DOHH2 (cell line): ENCODE results near the gene COL4A1.

ENCODE experiments used
- H3F3A ChIP-seq: fragments of 200-600 bp; sonication (generic), shearing (Covaris generic); 2 replicates; pipeline ENCODE4 v1.6.0; 2016; ENCODE audit warnings: antibody characterized with exemption, mild to moderate bottlenecking; ENCODE audit not compliant: control insufficient read depth, insufficient read depth
- H3K27ac ChIP-seq: fragments of 200-600 bp; sonication (generic); 2 replicates; pipeline ENCODE4 v1.5.1; 2014; ENCODE audit warnings: low read depth, mild to moderate bottlenecking, low read length, moderate library complexity
- H3K27me3 ChIP-seq: fragments of 200-600 bp; sonication (generic); 2 replicates; pipeline ENCODE4 v1.6.1; 2014; ENCODE audit warnings: mild to moderate bottlenecking, low read length, mixed read lengths; ENCODE audit not compliant: control insufficient read depth
- H3K36me3 ChIP-seq: fragments of 200-600 bp; sonication (generic); 2 replicates; pipeline ENCODE4 v1.6.1; 2014; ENCODE audit warnings: mild to moderate bottlenecking, low read length, moderate library complexity, mixed read lengths; ENCODE audit not compliant: control insufficient read depth
- H3K4me1 ChIP-seq: fragments of 200-600 bp; sonication (generic); 2 replicates; pipeline ENCODE4 v1.6.1; 2014; ENCODE audit warnings: mild to moderate bottlenecking, low read length, mixed read lengths; ENCODE audit not compliant: control insufficient read depth
- H3K4me2 ChIP-seq: fragments of 200-600 bp; sonication (generic); 2 replicates; pipeline ENCODE4 v1.6.0; 2014; ENCODE audit warnings: mild to moderate bottlenecking, low read length, moderate library complexity
- H3K4me3 ChIP-seq: fragments of 200-600 bp; sonication (generic); 2 replicates; pipeline ENCODE4 v1.5.1; 2014; ENCODE audit warnings: mild to moderate bottlenecking, low read length, mixed read lengths
- H3K79me2 ChIP-seq: fragments of 200-600 bp; sonication (generic); 2 replicates; pipeline ENCODE4 v1.6.1; 2014; ENCODE audit warnings: mild to moderate bottlenecking, low read length, mixed read lengths; ENCODE audit not compliant: control insufficient read depth
- H3K9me2 ChIP-seq: fragments of 200-600 bp; sonication (generic); replicated peaks from 2 replicates; pipeline ENCODE4 v1.6.1; 2014; ENCODE audit warnings: mild to moderate bottlenecking, low read length, mixed read lengths; ENCODE audit not compliant: control insufficient read depth
- H3K9me3 ChIP-seq: fragments of 200-600 bp; sonication (generic); 2 replicates; pipeline ENCODE4 v1.6.1; 2014; ENCODE audit warnings: antibody characterized with exemption, low read length, mixed read lengths; ENCODE audit not compliant: control insufficient read depth, insufficient read depth
- H4K20me1 ChIP-seq: fragments of 200-600 bp; sonication (generic); 2 replicates; pipeline ENCODE4 v1.6.0; 2014; ENCODE audit warnings: low read depth, mild to moderate bottlenecking, antibody characterized with exemption, low read length, moderate library complexity; ENCODE audit not compliant: control insufficient read depth, insufficient read depth
- CTCF ChIP-seq: fragments of 200-600 bp; sonication (generic); IDR thresholded peaks from one replicate; pipeline ENCODE4 v1.5.1; 2014; ENCODE audit warnings: antibody characterized with exemption, mild to moderate bottlenecking, low read depth, low read length; ENCODE audit not compliant: poor library complexity, severe bottlenecking
- EZH2phosphoT487 ChIP-seq: fragments of 200-600 bp; sonication (generic); IDR thresholded peaks from 2 replicates; pipeline ENCODE4 v1.6.1; 2017; ENCODE audit warnings: borderline replicate concordance, mild to moderate bottlenecking, antibody characterized with exemption, low read length, moderate library complexity, mixed read lengths

COL4A1 gene

GRCh38 chr13:110268576-110269185, 38.3 kb downstream of the COL4A1 start:
- Histone ChIP-seq H3K36me3 (no peaks in the 10 kb centered on the region), H3K9me3 (no peaks in the 10 kb centered on the region), H3K4me1 (no peaks in the 10 kb centered on the region), H3K4me3 (no peak overlapping the region), H3F3A (no peaks in the 10 kb centered on the region), H3K27ac (no peak overlapping the region), H3K27me3 (no peaks in the 10 kb centered on the region), H3K4me2 (no peak overlapping the region), H3K9me2 (no peaks in the 10 kb centered on the region), H3K79me2 (no peaks in the 10 kb centered on the region), H4K20me1 (no peaks in the 10 kb centered on the region)
- no peak for TF ChIP-seq EZH2phosphoT487
- no peak for TF ChIP-seq CTCF

GRCh38 chr13:110268061-110268460, 38.9 kb downstream of the COL4A1 start:
- H3K9me2 ChIP-seq, result no peaks in the 10 kb centered on the region
- no peak for TF ChIP-seq CTCF
- no peak for TF ChIP-seq EZH2phosphoT487
- H3K4me3 ChIP-seq, result no peak overlapping the region
- no peaks in the 10 kb centered on the region for H3K9me3 ChIP-seq
- no peaks in the 10 kb centered on the region for H3F3A ChIP-seq
- no peaks in the 10 kb centered on the region for H3K79me2 ChIP-seq
- H3K27me3 ChIP-seq, result no peaks in the 10 kb centered on the region; the same call in 1 of the 2 replicates
- H3K36me3 ChIP-seq, result no peaks in the 10 kb centered on the region
- H3K4me2 ChIP-seq, result no peak overlapping the region
- no peaks in the 10 kb centered on the region for H4K20me1 ChIP-seq
- H3K27ac ChIP-seq, result no peak overlapping the region
- no peaks in the 10 kb centered on the region for H3K4me1 ChIP-seq

- H4K20me1 ChIP-seq, result no peaks in the 10 kb centered on the region
- TF ChIP-seq CTCF (no peak), EZH2phosphoT487 (no peak)
- no peaks in the 10 kb centered on the region for H3K9me3 ChIP-seq
- no peaks in the 10 kb centered on the region for H3K79me2 ChIP-seq
- H3K4me2 ChIP-seq, result no peak overlapping the region
- H3K4me3 ChIP-seq, result no peak overlapping the region
- H3K4me1 ChIP-seq, result no peaks in the 10 kb centered on the region
- H3K36me3 ChIP-seq, result no peaks in the 10 kb centered on the region
- H3K27me3 ChIP-seq, result no peaks in the 10 kb centered on the region; the same call in 1 of the 2 replicates
- no peaks in the 10 kb centered on the region for H3K9me2 ChIP-seq
- no peak overlapping the region for H3K27ac ChIP-seq
- H3F3A ChIP-seq, result no peaks in the 10 kb centered on the region
These were observed 40.0 kb downstream of the COL4A1 start for GRCh38 chr13:110266983-110267382.
